HG03135 (cell line): Measurements from ENCODE around the gene ABITRAM.

ENCODE experiments used
- ATAC-seq: cut with Tn5 transposase; IDR thresholded peaks from one replicate; pipeline ENCODE4 v1.9.1; 2021; ENCODE audit warnings: mild to moderate bottlenecking, moderate library complexity; ENCODE audit not compliant: unreplicated experiment

Gene ABITRAM

GRCh38 chr9:108983885-108984284 lies 49.7 kb downstream of the ABITRAM start:
- ATAC-seq = no peak
